Measurements from ENCODE around the gene MESD. TPM values are rescaled to one million over a fixed set of nuclear protein-coding genes. Genes with fewer than 3 reads are reported as not detected.
A peak's percentile ranks its signal among the peaks of the same experiment; 100 is the strongest.

MESD gene
- total RNA-seq (10 to 100 TPM; 17.2 to 36.3 TPM), polyA plus RNA-seq (ENCODE audit: insufficient read length in 2 of 2) (10 to 100 TPM; 26.2 to 28.3 TPM)
- long read RNA-seq, donor 1, full-length matches to known transcripts: 37 of 37 reads
- long read RNA-seq, donor 1, partial matches to known transcripts: 0 of 37 reads
- long read RNA-seq, donor 1, other reads (novel, unspliced or antisense): 0 of 37 reads
- long read RNA-seq, donor 2, full-length matches to known transcripts: 9 of 9 reads
- long read RNA-seq, donor 2, partial matches to known transcripts: 0 of 9 reads
- long read RNA-seq, donor 2, other reads (novel, unspliced or antisense): 0 of 9 reads
- long read RNA-seq, donor 3, full-length matches to known transcripts: 19 of 19 reads
- long read RNA-seq, donor 3, partial matches to known transcripts: 0 of 19 reads
- long read RNA-seq, donor 3, other reads (novel, unspliced or antisense): 0 of 19 reads
- long read RNA-seq, donor 4, full-length matches to known transcripts: 48 of 63 reads
- long read RNA-seq, donor 4, partial matches to known transcripts: 15 of 63 reads
- long read RNA-seq, donor 4, other reads (novel, unspliced or antisense): 0 of 63 reads

GRCh38 chr15:80989518-80990478 lies at the start of gene MESD:
TSS of gene MESD (minus strand) at chr15:80989819. CDS start at chr15:80989791, 28 bp downstream.
- H3K27me3 ChIP-seq (ENCODE audit: control insufficient read depth, insufficient read depth, low read length): no peaks in the 10 kb centered on the region
- peak within 1 kb of the TSS; percentile 80 for H3K27ac ChIP-seq (ENCODE audit: low read depth, low read length)
- H3K4me3 ChIP-seq (ENCODE audit: low read depth, low read length): peak within 1 kb of the TSS; percentile 84
- DNase-seq (ENCODE audit: low read depth in 4 of 6, low spot score in 6 of 6): peak; percentile 69 to 98 (median 90)
- WGBS (ENCODE audit: insufficient coverage): under 1% methylated on average over 62 of the region's 63 CpGs
- no peaks in the 10 kb centered on the region for H3K36me3 ChIP-seq (ENCODE audit: control insufficient read depth, insufficient read depth, low read length)
- no peaks in the 10 kb centered on the region for H3K9me3 ChIP-seq (ENCODE audit: control insufficient read depth, insufficient read depth, low read length)
- H3K4me1 ChIP-seq (ENCODE audit: control insufficient read depth, insufficient read depth, low read length): no peaks in the 10 kb centered on the region

DNA sequence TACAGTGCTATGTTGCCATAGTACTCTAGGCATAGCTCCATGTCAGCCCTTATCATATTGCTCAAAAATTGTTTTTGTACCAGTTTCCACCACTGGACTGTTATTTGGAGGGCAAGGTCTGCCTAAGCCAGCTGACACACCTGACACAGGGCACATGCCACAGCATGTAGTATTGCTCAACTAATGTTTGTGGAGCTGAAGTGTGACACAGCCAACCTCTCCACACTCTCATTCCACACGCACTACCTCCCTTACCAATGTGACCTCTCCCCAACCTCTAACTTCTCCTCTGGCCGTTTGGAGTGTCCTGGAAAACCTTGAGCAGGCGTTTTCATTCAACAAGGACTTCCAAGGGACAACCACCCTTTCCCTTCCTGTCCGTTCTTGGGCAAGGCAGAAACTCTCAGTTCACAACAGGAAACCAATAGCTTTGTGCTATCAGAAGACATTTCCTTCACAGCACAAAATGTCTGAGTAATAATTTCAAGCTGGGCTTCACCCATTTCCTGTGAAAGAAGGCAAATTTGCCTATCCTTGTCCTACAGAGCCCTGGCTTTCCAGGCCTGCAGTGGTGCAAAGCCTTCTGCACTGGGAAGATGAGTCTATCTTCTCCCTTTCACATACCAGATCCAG lies 49.5 kb upstream of the MESD start:
- Histone ChIP-seq H3K4me3 (ENCODE audit: low read depth, low read length) (no peak overlapping the region), H3K27ac (ENCODE audit: low read depth, low read length) (no peak overlapping the region), H3K36me3 (ENCODE audit: control insufficient read depth, insufficient read depth, low read length) (no peaks in the 10 kb centered on the region), H3K27me3 (ENCODE audit: control insufficient read depth, insufficient read depth, low read length) (no peaks in the 10 kb centered on the region), H3K9me3 (ENCODE audit: control insufficient read depth, insufficient read depth, low read length) (no peaks in the 10 kb centered on the region), H3K4me1 (ENCODE audit: control insufficient read depth, insufficient read depth, low read length) (no peaks in the 10 kb centered on the region)
- WGBS (ENCODE audit: insufficient coverage): 71% methylated on average over 4 of the region's 4 CpGs
- DNase-seq (ENCODE audit: low read depth in 4 of 6, low spot score in 6 of 6): no peak

DNA sequence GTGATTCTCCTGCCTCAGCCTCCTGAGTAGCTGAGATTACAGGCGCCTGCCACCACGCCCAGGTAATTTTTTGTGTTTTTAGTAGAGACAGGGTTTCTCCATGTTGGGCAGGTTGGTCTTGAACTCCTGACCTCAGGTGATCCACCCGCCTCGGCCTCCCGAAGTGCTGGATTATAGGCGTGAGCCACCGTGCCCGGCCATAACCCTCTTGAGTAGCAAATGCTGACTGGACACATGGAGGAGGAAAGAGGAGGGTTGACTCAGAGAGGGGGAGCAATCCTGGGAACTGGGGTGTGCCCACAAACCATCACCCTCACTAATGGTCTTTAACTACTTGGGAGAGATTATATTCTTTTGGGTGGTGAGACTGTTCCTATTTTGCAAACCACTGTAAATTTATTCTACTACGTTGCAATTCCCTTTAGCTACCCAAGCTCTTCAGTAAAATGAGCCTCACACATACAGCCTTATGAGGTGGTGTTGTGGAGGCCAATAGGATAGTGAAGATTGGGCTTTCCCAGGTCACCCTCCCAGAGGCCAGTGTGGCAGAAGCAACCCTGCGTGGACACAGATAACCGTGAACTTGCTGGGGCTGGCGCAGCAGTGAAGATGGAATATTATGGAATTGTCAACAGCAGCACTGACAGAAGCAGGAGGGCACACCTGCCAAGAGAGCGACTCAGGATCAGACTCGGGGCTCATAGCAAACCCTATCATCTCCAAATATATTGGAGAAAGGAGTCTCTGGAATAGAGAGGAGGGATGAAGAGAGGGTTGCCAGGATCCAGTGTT lies 48.5 kb upstream of the MESD start:
- WGBS (ENCODE audit: insufficient coverage): 93% methylated on average over 11 of the region's 14 CpGs
- Histone ChIP-seq H3K36me3 (ENCODE audit: control insufficient read depth, insufficient read depth, low read length) (no peaks in the 10 kb centered on the region), H3K4me1 (ENCODE audit: control insufficient read depth, insufficient read depth, low read length) (no peaks in the 10 kb centered on the region), H3K27ac (ENCODE audit: low read depth, low read length) (no peak overlapping the region), H3K4me3 (ENCODE audit: low read depth, low read length) (no peak overlapping the region), H3K9me3 (ENCODE audit: control insufficient read depth, insufficient read depth, low read length) (no peaks in the 10 kb centered on the region), H3K27me3 (ENCODE audit: control insufficient read depth, insufficient read depth, low read length) (no peaks in the 10 kb centered on the region)
- DNase-seq (ENCODE audit: low read depth in 4 of 6, low spot score in 6 of 6): no peak

GRCh38 chr15:81033508-81033907 lies 43.9 kb upstream of the MESD start:
- DNase-seq (ENCODE audit: low read depth in 4 of 6, low spot score in 6 of 6): peak in 1 of 6 donors; percentile 19
- Histone ChIP-seq H3K36me3 (ENCODE audit: control insufficient read depth, insufficient read depth, low read length) (no peaks in the 10 kb centered on the region), H3K27ac (ENCODE audit: low read depth, low read length) (no peak overlapping the region), H3K4me3 (ENCODE audit: low read depth, low read length) (no peak overlapping the region), H3K27me3 (ENCODE audit: control insufficient read depth, insufficient read depth, low read length) (no peaks in the 10 kb centered on the region), H3K9me3 (ENCODE audit: control insufficient read depth, insufficient read depth, low read length) (peaks cover 2% of the 10 kb centered on the region), H3K4me1 (ENCODE audit: control insufficient read depth, insufficient read depth, low read length) (no peaks in the 10 kb centered on the region)
- WGBS (ENCODE audit: insufficient coverage): 86% methylated on average over 1 of the region's 2 CpGs

DNA sequence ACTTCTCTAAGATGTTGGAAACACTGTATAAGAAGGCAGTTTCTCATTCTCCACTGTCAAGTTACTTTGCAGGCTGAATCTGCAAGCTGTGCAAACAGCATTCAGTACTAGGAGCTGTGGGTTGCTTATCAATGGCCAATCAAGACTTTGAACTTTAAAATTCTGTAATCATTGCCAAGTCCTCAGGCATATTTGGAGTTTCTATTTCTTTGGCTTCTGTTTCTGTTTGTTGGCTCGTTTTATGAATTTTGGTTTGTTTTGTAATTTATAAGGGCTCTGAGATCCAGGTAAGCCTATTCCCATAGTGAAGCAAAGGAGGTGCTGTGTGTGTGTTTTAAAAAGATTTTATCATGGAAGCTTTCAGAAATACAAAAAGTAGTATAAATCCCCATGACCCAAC lies 43.2 kb upstream of the MESD start:
- Histone ChIP-seq H3K27me3 (ENCODE audit: control insufficient read depth, insufficient read depth, low read length) (no peaks in the 10 kb centered on the region), H3K27ac (ENCODE audit: low read depth, low read length) (no peak overlapping the region), H3K36me3 (ENCODE audit: control insufficient read depth, insufficient read depth, low read length) (no peaks in the 10 kb centered on the region), H3K9me3 (ENCODE audit: control insufficient read depth, insufficient read depth, low read length) (peaks cover 2% of the 10 kb centered on the region), H3K4me1 (ENCODE audit: control insufficient read depth, insufficient read depth, low read length) (no peaks in the 10 kb centered on the region), H3K4me3 (ENCODE audit: low read depth, low read length) (no peak overlapping the region)
- DNase-seq (ENCODE audit: low read depth in 4 of 6, low spot score in 6 of 6): no peak
- WGBS (ENCODE audit: insufficient coverage): 80% methylated on average over 1 of the region's 1 CpG

DNA sequence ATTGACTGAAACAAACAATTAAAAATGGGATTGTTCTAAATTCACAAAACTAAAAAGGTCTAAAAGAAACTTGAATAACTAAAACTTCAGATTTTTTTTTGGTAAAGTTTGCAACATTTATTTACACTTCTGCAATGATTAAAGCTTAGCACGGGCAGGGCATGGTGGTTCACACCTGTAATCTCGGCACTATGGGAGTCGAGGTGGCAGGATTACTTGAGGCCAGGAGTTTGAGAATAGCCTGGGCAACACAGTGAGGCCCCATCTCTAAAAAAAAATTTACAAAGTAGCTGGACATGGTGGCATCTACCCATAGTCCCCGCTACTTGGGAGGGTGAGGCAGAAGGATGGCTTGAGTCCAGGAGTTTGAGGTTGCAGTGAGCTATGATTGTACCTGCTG lies 42.7 kb upstream of the MESD start:
- 100% methylated on average over 2 of the region's 4 CpGs for WGBS (ENCODE audit: insufficient coverage)
- DNase-seq (ENCODE audit: low read depth in 4 of 6, low spot score in 6 of 6): no peak
- Histone ChIP-seq H3K4me1 (ENCODE audit: control insufficient read depth, insufficient read depth, low read length) (no peaks in the 10 kb centered on the region), H3K27ac (ENCODE audit: low read depth, low read length) (no peak overlapping the region), H3K36me3 (ENCODE audit: control insufficient read depth, insufficient read depth, low read length) (no peaks in the 10 kb centered on the region), H3K27me3 (ENCODE audit: control insufficient read depth, insufficient read depth, low read length) (no peaks in the 10 kb centered on the region), H3K4me3 (ENCODE audit: low read depth, low read length) (no peak overlapping the region), H3K9me3 (ENCODE audit: control insufficient read depth, insufficient read depth, low read length) (peaks cover 2% of the 10 kb centered on the region)

DNA sequence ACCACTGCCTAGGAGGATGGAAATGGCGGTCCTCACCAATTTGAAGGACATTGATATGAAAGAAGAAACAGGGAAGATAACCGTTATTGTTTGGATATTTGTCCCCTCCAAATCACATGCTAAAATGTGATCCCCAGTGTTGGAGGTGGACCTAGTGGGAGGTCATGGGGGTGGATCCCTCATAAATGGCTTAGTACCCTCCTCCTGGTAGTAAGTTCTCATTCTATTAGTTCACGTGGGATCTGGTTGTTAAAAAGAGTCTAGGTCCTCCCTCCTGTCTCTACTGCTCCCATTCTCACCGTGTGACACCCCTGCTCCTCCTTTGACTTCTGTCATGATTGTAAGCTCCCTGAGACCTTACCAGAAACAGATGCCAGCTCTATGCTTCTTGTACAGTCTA lies 41.6 kb upstream of the MESD start:
- WGBS (ENCODE audit: insufficient coverage): 94% methylated on average over 3 of the region's 4 CpGs
- Histone ChIP-seq H3K4me1 (ENCODE audit: control insufficient read depth, insufficient read depth, low read length) (no peaks in the 10 kb centered on the region), H3K9me3 (ENCODE audit: control insufficient read depth, insufficient read depth, low read length) (peaks cover 2% of the 10 kb centered on the region), H3K27me3 (ENCODE audit: control insufficient read depth, insufficient read depth, low read length) (no peaks in the 10 kb centered on the region), H3K27ac (ENCODE audit: low read depth, low read length) (no peak overlapping the region), H3K4me3 (ENCODE audit: low read depth, low read length) (no peak overlapping the region), H3K36me3 (ENCODE audit: control insufficient read depth, insufficient read depth, low read length) (no peaks in the 10 kb centered on the region)
- no peak for DNase-seq (ENCODE audit: low read depth in 4 of 6, low spot score in 6 of 6)

- H3K4me3 ChIP-seq (ENCODE audit: low read depth, low read length): no peak overlapping the region
- H3K36me3 ChIP-seq (ENCODE audit: control insufficient read depth, insufficient read depth, low read length): no peaks in the 10 kb centered on the region
- WGBS (ENCODE audit: insufficient coverage): 90% methylated on average over 2 of the region's 3 CpGs
- peaks cover 2% of the 10 kb centered on the region for H3K9me3 ChIP-seq (ENCODE audit: control insufficient read depth, insufficient read depth, low read length)
- H3K27ac ChIP-seq (ENCODE audit: low read depth, low read length): no peak overlapping the region
- DNase-seq (ENCODE audit: low read depth in 4 of 6, low spot score in 6 of 6): no peak
- no peaks in the 10 kb centered on the region for H3K4me1 ChIP-seq (ENCODE audit: control insufficient read depth, insufficient read depth, low read length)
- H3K27me3 ChIP-seq (ENCODE audit: control insufficient read depth, insufficient read depth, low read length): no peaks in the 10 kb centered on the region
Measured at GRCh38 chr15:81030301-81030750, 40.7 kb upstream of the MESD start.
